Measurements from ENCODE around the gene AGTR1. TPM values are rescaled to one million over a fixed set of nuclear protein-coding genes. Genes with fewer than 3 reads are reported as not detected.

Gene AGTR1
- total and polyA plus RNA-seq, 2 of the 13 experiments (the other 11 are each of a cell fraction or from before 2014, with no cell fraction given): 0.64 to 1.5 TPM

DNA sequence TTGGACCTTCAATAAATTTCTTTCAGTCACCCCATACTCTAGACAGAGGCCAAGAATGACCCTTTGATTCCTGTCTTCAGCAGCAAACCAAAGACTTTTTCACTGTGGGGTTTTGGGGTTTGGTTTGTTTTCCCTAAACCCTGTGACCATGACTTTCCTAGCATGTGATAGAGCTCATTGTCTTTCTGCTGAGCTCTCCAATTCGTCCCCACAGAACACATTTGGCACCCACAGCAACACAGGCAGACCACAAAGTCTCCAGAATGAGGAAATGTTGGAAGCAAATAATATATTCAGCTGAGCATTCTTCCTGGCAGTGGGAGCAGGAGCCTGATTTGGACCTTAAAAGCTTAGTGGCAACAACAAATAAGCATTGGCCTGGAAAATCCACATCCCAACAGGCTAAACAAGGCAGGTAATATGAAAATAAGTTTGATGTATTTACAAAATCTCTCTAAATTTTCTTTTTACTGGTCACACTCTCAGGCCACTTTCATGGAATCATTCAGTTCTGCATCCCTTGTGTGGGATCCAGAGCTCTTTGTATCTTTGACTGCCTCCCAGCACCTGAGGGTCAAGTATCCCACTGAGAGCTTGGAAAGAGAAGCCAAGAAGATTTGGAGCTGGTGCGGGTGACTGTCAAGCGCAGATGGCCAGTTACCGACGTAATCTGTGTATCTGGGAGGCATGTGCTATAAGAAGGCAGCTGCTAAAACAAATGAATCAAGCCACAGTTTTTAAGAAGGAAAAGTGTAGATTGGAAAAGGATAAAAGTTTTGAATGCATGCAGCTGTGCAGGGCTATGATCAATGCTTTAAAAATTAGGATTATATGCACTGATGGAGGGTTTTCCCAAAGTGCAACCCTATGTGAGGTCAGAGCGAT lies 93.4 kb downstream of the AGTR1 start:
- TF ChIP-seq KLF9 (CRISPR knock-in tag; IDR thresholded peaks at IDR 0.05; ENCODE audit: low read depth): no peak
- TF ChIP-seq ZNF781 (CRISPR knock-in tag; IDR thresholded peaks at IDR 0.05; ENCODE audit: borderline replicate concordance, not compliant biosample characterization): no peak
- TF ChIP-seq, protein P1, sequence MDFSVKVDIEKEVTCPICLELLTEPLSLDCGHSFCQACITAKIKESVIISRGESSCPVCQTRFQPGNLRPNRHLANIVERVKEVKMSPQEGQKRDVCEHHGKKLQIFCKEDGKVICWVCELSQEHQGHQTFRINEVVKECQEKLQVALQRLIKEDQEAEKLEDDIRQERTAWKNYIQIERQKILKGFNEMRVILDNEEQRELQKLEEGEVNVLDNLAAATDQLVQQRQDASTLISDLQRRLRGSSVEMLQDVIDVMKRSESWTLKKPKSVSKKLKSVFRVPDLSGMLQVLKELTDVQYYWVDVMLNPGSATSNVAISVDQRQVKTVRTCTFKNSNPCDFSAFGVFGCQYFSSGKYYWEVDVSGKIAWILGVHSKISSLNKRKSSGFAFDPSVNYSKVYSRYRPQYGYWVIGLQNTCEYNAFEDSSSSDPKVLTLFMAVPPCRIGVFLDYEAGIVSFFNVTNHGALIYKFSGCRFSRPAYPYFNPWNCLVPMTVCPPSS (IDR thresholded peaks at IDR 0.05): no peak
- no peak for TF ChIP-seq ZNF878 (CRISPR knock-in tag; IDR thresholded peaks at IDR 0.05)
- no peak for TF ChIP-seq ZNF777 (CRISPR knock-in tag; IDR thresholded peaks at IDR 0.05)
- no peak for TF ChIP-seq WIZ (CRISPR knock-in tag; IDR thresholded peaks at IDR 0.05)
- TF ChIP-seq ZNF724P (CRISPR knock-in tag; IDR thresholded peaks at IDR 0.05; ENCODE audit: borderline replicate concordance): no peak
- TF ChIP-seq, protein P2, sequence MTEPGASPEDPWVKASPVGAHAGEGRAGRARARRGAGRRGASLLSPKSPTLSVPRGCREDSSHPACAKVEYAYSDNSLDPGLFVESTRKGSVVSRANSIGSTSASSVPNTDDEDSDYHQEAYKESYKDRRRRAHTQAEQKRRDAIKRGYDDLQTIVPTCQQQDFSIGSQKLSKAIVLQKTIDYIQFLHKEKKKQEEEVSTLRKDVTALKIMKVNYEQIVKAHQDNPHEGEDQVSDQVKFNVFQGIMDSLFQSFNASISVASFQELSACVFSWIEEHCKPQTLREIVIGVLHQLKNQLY (CRISPR knock-in tag; IDR thresholded peaks at IDR 0.05): no peak
- TF ChIP-seq NCOA2 (CRISPR knock-in tag; IDR thresholded peaks at IDR 0.05): no peak
- no peak for TF ChIP-seq KDM5B (CRISPR knock-in tag; IDR thresholded peaks at IDR 0.05; ENCODE audit: borderline replicate concordance)
- TF ChIP-seq, protein P3, sequence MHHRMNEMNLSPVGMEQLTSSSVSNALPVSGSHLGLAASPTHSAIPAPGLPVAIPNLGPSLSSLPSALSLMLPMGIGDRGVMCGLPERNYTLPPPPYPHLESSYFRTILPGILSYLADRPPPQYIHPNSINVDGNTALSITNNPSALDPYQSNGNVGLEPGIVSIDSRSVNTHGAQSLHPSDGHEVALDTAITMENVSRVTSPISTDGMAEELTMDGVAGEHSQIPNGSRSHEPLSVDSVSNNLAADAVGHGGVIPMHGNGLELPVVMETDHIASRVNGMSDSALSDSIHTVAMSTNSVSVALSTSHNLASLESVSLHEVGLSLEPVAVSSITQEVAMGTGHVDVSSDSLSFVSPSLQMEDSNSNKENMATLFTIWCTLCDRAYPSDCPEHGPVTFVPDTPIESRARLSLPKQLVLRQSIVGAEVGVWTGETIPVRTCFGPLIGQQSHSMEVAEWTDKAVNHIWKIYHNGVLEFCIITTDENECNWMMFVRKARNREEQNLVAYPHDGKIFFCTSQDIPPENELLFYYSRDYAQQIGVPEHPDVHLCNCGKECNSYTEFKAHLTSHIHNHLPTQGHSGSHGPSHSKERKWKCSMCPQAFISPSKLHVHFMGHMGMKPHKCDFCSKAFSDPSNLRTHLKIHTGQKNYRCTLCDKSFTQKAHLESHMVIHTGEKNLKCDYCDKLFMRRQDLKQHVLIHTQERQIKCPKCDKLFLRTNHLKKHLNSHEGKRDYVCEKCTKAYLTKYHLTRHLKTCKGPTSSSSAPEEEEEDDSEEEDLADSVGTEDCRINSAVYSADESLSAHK (CRISPR knock-in tag; IDR thresholded peaks at IDR 0.05; ENCODE audit: borderline replicate concordance): no peak
- TF ChIP-seq NFRKB (IDR thresholded peaks at IDR 0.05): no peak
- no peak for TF ChIP-seq NFKB2 (CRISPR knock-in tag; IDR thresholded peaks at IDR 0.05; ENCODE audit: borderline replicate concordance)
- no peak for TF ChIP-seq MAF1 (CRISPR knock-in tag; IDR thresholded peaks at IDR 0.05; ENCODE audit: borderline replicate concordance)
- no peak for TF ChIP-seq TCF7 (IDR thresholded peaks at IDR 0.05; ENCODE audit: low read depth)
- TF ChIP-seq SOX13 (IDR thresholded peaks at IDR 0.05): no peak
- no peak for TF ChIP-seq SOX13 (CRISPR knock-in tag; conservative IDR thresholded peaks at IDR 0.05 in 1 of 2, IDR thresholded peaks at IDR 0.05 in 1 of 2)
- no peak for TF ChIP-seq ZNF703 (CRISPR knock-in tag; IDR thresholded peaks at IDR 0.05; ENCODE audit: borderline replicate concordance)
- BruUV-seq (replicated peaks): no TSS peak

More for the DNA sequence above, 93.4 kb downstream of the AGTR1 start:
- 63% methylated on average over 6 of the region's 6 CpGs for WGBS (ENCODE audit: low lambda C conversion rate)
- Histone ChIP-seq H3K9ac (ENCODE audit: insufficient read depth, low read depth, low read length) (no peak overlapping the region), H3K4me1 (ENCODE audit: insufficient read depth, low read length) (peaks cover 7% of the 10 kb centered on the region), H3K9me3 (ENCODE audit: low read length) (0 out of 2 replicates have a peak, but pooled peaks cover 5% of the 10 kb centered on the region), H3K4me3 (replicated peaks in 1 of 3; ENCODE audit: insufficient read depth in 1 of 3, low read depth in 2 of 3, low read length in 3 of 3) (no peak overlapping the region), H3K36me3 (replicated peaks in 1 of 2; ENCODE audit: control insufficient read depth in 1 of 2, insufficient read depth in 2 of 2, low read length in 2 of 2) (no peaks in the 10 kb centered on the region), H3K27me3 (ENCODE audit: control insufficient read depth in 1 of 2, insufficient read depth in 2 of 2, low read length in 2 of 2) (no peaks in the 10 kb centered on the region), H4K20me1 (ENCODE audit: insufficient read depth, low read length) (no peaks in the 10 kb centered on the region), H2AFZ (ENCODE audit: low read length) (no peak overlapping the region), H3K79me2 (ENCODE audit: insufficient read depth, low read length) (no peaks in the 10 kb centered on the region), H3K4me2 (ENCODE audit: low read depth, low read length) (no peak overlapping the region), H3K27ac (ENCODE audit: extremely low read length, insufficient read depth, low read length) (no peak overlapping the region)
- POLR2A ChIA-PET: no interaction called here
- intact Hi-C loops (cut with micrococcal nuclease; ENCODE audit: unreplicated experiment): no loop called here
- DNase-seq (ENCODE audit: low spot score) (no peak), ATAC-seq (no peak), FAIRE-seq (no peak)
- in situ Hi-C loops (cut with HindIII; ENCODE audit: extremely low pct_ligation_motif_present, low pct_unique_long_range_greater_than_20kb): no loop called here
- CTCF ChIA-PET (ENCODE audit: low intra/inter-chr PET ratio, low total read pairs): no interaction called here
